SK-N-DZ (cell line): ENCODE data around the gene POLD3.
A peak's percentile ranks its signal among the peaks of the same experiment; 100 is the strongest.
"Not testable (repeated sequence)": the region's sequence is repeated elsewhere in the genome, so short reads cannot be mapped to it uniquely, and the experiment has no call there.

Experiments used
- DNase-seq: peaks from one replicate; pipeline ENCODE4 v3.0.0-alpha.2; 2015; ENCODE audit warnings: low spot score

Gene POLD3

GRCh38 chr11:74581954-74582547 lies 10.3 kb upstream of the POLD3 start:
- no peak for DNase-seq

DNA sequence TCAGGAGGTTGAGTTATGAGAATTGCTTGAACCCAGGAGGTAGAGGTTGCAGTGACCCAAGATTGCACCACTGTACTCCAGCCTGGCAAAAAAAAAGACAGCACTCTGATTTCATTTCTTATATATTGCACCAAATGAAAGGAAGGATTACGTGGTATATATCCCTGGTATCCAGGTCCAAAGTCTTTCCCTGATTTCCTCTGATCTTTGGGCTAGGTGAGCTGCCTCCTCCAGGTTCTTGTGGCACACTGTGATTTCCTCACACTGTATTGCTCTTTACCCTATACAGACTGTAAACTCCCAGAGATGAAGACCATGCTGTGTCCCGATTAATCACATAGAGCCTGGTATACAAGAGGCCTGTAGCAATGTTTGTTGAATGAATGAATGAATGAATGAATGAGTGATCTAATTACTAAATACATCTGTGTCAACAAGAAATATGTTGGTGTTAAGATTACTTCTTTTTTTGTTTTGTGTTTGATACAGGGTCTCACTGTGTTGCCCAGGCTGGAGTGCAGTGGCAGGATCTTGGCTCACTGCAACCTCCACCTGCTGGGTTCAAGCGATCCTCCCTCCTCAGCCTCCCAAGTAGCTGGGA lies 9.3 kb upstream of the POLD3 start:
- DNase-seq = no peak

DNA sequence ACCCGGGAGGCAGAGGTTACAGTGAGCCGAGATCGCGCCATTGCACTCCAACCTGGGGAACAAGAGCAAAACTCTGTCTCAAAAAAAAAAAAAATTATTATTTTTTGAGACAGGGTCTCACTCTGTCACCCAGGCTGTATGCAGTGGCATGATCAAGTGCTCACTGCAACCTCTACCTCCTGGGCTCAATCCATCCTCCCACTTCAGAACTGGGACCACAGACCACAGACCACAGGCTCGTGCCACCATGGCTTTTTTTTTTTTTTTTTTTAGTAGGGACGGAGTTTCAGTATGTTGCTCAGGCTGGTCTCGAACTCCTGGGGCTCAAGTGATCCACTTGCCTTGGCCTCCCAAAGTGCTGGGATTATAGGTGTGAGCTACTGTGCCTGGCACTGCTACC lies 1.9 kb upstream of the POLD3 start:
- DNase-seq = not testable (repeated sequence)

GRCh38 chr11:74592063-74592440 lies 330 bp upstream of the POLD3 start:
- DNase-seq = no peak

- DNase-seq = no peak
Measured at GRCh38 chr11:74593463-74593862, 1.1 kb downstream of the POLD3 start.

- DNase-seq = no peak
Measured at GRCh38 chr11:74602637-74603556, 10.5 kb downstream of the POLD3 start.

- no peak for DNase-seq
Measured at GRCh38 chr11:74603845-74604244, 11.5 kb downstream of the POLD3 start.

DNA sequence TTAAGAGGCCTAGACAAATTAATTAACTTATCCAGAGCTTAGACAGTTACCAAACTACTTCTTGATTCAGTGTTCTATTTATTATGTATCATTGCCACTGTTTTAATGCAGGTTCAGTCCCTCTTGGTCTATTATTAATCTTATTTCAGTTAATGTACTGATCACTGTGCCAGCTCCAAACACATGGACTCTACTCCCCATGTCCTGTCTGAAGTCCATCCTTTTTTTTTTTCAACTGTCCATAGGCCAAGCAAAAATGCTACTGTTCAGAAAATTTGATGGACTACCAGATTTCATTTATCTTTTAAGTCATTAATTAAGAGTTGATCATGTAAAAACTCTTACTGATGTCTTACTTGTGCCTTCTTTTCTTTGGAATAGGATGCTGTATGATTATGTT lies 11.9 kb downstream of the POLD3 start:
- DNase-seq = no peak

DNA sequence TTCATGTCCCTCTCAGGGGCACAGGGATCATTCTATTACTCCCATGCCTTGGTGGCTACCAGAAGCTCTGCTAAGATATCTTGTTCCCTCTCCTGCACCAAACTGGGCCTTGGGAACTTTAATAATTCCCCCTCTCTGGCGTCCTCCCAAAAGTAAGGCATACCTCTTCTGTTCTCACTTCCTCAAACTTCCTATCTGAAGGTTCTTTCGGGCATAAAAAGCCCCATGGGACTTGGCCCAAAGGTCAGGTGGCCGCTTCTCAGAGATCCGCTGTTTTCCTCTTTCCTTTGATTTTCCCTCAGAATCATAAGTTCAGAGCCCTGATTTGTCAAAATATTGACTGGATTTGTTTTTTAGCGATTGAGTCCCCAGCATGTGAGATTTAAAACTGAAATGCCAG lies 13.0 kb downstream of the POLD3 start:
- no peak for DNase-seq

GRCh38 chr11:74608431-74608830 lies 16.0 kb downstream of the POLD3 start:
- no peak for DNase-seq

DNA sequence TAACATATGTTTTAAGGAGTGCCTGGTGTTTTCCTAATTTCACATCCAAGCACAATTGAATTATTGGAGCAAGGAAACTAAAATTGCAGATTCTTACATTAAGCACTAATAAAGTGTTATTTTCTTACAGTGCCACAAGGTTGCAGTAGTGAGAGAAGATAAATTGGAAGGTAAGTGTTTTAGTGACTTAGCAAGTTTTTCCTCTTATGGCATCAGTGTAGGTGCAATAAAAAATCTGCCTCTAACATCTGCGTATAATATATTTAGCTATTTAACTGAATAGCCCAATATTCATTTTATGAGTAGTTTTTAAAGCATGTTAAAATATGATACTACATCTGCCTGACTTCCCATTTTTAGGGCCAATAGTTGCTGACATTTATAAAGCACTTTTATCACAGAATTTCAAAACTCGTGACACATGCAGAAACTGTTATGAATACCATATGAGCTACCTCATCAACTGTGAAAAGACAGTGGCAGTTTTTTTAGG lies 19.0 kb downstream of the POLD3 start:
- DNase-seq = peak; percentile 31

GRCh38 chr11:74612877-74613276 lies 20.5 kb downstream of the POLD3 start:
- DNase-seq = no peak

- no peak for DNase-seq
Measured at GRCh38 chr11:74615311-74615710, 22.9 kb downstream of the POLD3 start.

DNA sequence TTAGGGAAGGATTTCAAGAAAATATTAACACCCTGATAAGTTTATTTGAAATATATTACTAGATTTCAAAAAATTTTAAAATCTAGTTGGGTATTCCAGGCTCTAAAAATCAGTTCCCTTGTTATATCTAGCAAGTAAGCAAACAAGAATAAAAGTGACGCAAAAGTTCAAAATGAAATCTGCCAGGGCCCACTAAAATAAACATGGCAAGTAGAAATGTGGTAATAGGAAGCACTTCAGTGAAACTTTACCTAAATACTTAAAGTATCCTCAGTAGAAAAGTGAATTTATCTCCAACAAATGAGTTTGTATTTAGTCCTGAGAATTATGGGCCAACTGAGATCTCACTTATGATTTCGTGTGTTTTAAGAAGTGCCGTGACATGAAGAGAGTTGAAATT lies 23.6 kb downstream of the POLD3 start:
- DNase-seq = no peak

DNA sequence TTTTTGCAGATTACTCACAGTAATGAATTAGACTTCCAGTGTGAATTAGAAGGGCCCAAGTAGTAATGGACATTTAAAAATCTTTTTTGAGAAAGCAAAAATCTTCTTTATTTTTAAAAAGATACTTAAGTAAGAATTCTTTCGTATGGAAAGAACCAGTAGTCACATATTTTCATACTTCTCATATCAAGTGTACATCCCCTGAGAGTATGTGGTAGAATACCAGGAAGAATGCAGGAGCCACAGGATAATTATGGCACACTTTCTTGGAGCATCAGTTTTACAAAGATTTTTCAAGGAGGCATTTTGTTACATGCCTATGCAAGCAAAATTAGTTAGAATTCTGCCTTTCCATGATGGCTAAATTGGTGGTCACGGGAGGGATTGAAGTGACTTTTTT lies 28.1 kb downstream of the POLD3 start:
- no peak for DNase-seq

DNA sequence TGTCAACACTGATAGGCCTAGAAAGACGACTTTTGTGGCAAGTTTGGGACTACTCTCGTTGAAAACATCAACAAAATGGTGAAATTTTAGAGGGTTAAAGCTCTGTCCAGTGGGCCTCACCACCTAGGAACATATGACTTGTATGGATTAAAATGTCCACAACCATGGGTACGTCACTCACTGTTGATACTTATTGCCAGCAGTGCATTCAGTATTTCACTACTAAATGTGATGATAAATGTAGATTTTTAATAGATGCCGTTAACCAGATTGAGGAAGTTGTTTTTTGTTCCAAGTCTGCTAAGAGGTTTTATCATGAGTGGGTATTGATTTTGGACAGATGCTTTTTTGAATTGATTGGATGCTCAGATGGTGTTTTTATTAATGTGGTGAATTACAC lies 33.7 kb downstream of the POLD3 start:
- DNase-seq = no peak

GRCh38 chr11:74626604-74627003 lies 34.2 kb downstream of the POLD3 start:
- no peak for DNase-seq

DNA sequence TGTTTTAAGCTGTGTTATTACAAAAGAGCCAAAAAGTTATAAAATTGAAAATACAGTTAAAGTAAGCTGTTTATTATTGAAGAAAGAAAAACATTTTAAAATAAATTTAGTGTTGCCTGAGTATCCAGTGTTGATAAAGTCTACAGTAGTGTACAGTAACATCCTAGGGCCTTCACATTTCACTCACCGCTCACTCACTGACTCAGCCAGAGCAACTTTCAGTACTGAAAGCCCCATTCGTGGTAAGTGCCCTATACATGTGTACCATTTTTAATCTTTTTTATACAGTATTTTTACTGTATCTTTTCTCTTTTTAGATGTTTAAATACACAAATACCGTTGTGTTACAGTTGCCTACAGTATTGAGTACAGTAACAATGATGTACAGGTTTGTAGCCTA lies 35.0 kb downstream of the POLD3 start:
- DNase-seq = no peak

- no peak for DNase-seq
Measured at GRCh38 chr11:74630043-74630442, 37.7 kb downstream of the POLD3 start.

GRCh38 chr11:74633406-74634393 lies 41.3 kb downstream of the POLD3 start:
- no peak for DNase-seq

DNA sequence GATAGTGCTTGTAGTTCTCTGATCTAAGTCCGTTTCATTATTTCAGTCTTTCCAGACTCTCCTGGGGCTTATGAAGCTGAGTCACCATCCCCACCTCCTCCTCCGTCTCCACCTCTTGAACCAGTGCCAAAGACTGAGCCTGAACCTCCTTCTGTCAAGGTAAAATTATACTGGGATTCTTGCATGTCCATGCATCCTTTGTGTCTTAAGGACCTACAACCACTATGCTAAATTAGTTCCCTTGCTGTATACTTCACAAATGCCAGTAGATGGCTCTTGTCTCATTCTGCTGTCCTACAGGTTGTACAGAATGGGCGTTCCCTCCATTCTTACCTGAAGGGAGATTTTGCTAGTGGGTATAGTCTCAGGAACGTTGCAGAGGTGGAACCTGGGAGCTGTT lies 42.2 kb downstream of the POLD3 start:
- no peak for DNase-seq
